CD4-positive, alpha-beta T cell (primary cell): ENCODE measurements around the gene SPECC1. TPM values are rescaled to one million over a fixed set of nuclear protein-coding genes. Genes with fewer than 3 reads are reported as not detected.

Experiments
- ATAC-seq: fragments of 200-7000 bp; cut with Tn5 transposase; one replicate; pipeline ENCODE4 v1.10.0; 2022; ENCODE audit warnings: mild to moderate bottlenecking; ENCODE audit not compliant: poor library complexity
- CTCF ChIA-PET: fragments of 350-600 bp; sonication (Branson Sonifier 250); formaldehyde crosslinking; loops from one replicate; lab custom pipeline; 2021; ENCODE audit warnings: antibody characterized with exemption, inconsistent platforms; lab: Charles Lee
- POLR2A ChIA-PET: fragments of 350-600 bp; sonication (Branson Sonifier 250); formaldehyde crosslinking; loops from one replicate; lab custom pipeline; 2021; ENCODE audit warnings: antibody characterized with exemption, inconsistent platforms; lab: Charles Lee
- DNase-seq, 14 experiments: peaks; one replicate each; pipeline ENCODE4 v3.0.0-alpha.2; 2013 to 2020; ENCODE audit warnings: mixed read lengths in 2 of 14
- H3K27ac ChIP-seq, 2 donors: one replicate each; pipeline versions ENCODE4 v1.5.1 to v1.7.0; 2013; ENCODE audit warnings: low read length in 2 of 2, low read depth in 1 of 2, mild to moderate bottlenecking in 1 of 2
- H3K27me3 ChIP-seq, 2 experiments: 1 replicate in 1 of 2; 2 replicates in 1 of 2; pipeline versions ENCODE4 v1.6.1 to v1.7.0; 2013; ENCODE audit warnings: low read length in 2 of 2, control low read depth in 1 of 2, mild to moderate bottlenecking in 1 of 2, moderate library complexity in 1 of 2; ENCODE audit not compliant: insufficient read depth in 2 of 2, control insufficient read depth in 1 of 2
- H3K36me3 ChIP-seq: one replicate; pipeline ENCODE4 v1.6.1; 2013; ENCODE audit warnings: low read length, control low read depth; ENCODE audit not compliant: insufficient read depth
- H3K4me1 ChIP-seq: one replicate; pipeline ENCODE4 v1.6.1; 2013; ENCODE audit warnings: low read length, control low read depth; ENCODE audit not compliant: insufficient read depth
- H3K4me3 ChIP-seq: one replicate; pipeline ENCODE4 v1.5.1; 2013; ENCODE audit warnings: mild to moderate bottlenecking, low read length, moderate library complexity
- H3K9me3 ChIP-seq, 2 experiments: 1 replicate in 1 of 2; 2 replicates in 1 of 2; pipeline versions ENCODE4 v1.6.1 to v1.7.0; 2013; ENCODE audit warnings: low read length in 2 of 2, mild to moderate bottlenecking in 2 of 2, control low read depth in 1 of 2, moderate library complexity in 1 of 2; ENCODE audit not compliant: control insufficient read depth in 1 of 2, insufficient read depth in 1 of 2
- H3K27ac Mint-ChIP-seq: one replicate; pipeline ENCODE4 v1.8.0; 2020; ENCODE audit warnings: mixed read lengths
- H3K27me3 Mint-ChIP-seq: one replicate; pipeline ENCODE4 v1.8.0; 2021; ENCODE audit warnings: mixed read lengths
- H3K36me3 Mint-ChIP-seq: one replicate; pipeline ENCODE4 v1.8.0; 2021; ENCODE audit warnings: low read depth, mixed read lengths
- H3K4me1 Mint-ChIP-seq: one replicate; pipeline ENCODE4 v1.8.0; 2021; ENCODE audit warnings: low read depth, mixed read lengths
- H3K4me3 Mint-ChIP-seq: one replicate; pipeline ENCODE4 v1.8.0; 2020; ENCODE audit warnings: mild to moderate bottlenecking, mixed read lengths
- H3K9me3 Mint-ChIP-seq: one replicate; pipeline ENCODE4 v1.8.0; 2020; ENCODE audit warnings: mixed read lengths
- CTCF ChIP-seq: fragments of 200-600 bp; IDR thresholded peaks from one replicate; pipeline ENCODE4 v1.8.0; 2022; ENCODE audit warnings: antibody characterized with exemption, mild to moderate bottlenecking
- intact Hi-C, 2 experiments: fragments of 100-400 bp; cut with DNase I in 1 of 2; cut with micrococcal nuclease in 1 of 2; formaldehyde crosslinking; loops; one replicate each; pipeline versions ENCODE4 v1.15.1 to v1.9.0; 2023 to 2025; cut with DNase I, micrococcal nuclease
- total RNA-seq, 174 experiments: library from RNA in 2 of 174; stranded (reverse) in 2 of 174; gene quantifications; one replicate each; pipeline ENCODE4 v1.2.3 and lab custom pipeline; 2021 to 2026

Gene SPECC1
- total RNA-seq, 2 experiments from 2014 or later = 4.3 to 4.4 TPM

- Mint-ChIP-seq H3K4me1 (no peaks in the 10 kb centered on the region), H3K9me3 (no peaks in the 10 kb centered on the region), H3K27ac (no peak overlapping the region), H3K27me3 (peaks cover 3% of the 10 kb centered on the region), H3K36me3 (no peaks in the 10 kb centered on the region), H3K4me3 (no peak overlapping the region)
- intact Hi-C loops = loop anchor here in 1 of 2 experiments (5.0 kb wide), 1 partner anchor 245 kb away; no protein-coding TSS in a partner anchor
- ATAC-seq (no peak), DNase-seq (no peak)
- H3K4me1 ChIP-seq = no peaks in the 10 kb centered on the region
- CTCF ChIA-PET = no interaction called here
- POLR2A ChIA-PET = no interaction called here
- H3K9me3 ChIP-seq = no peaks in the 10 kb centered on the region
- H3K27ac ChIP-seq = no peak overlapping the region
- H3K4me3 ChIP-seq = no peak overlapping the region
- H3K36me3 ChIP-seq = no peaks in the 10 kb centered on the region
- no peak for TF ChIP-seq CTCF
- no peaks in the 10 kb centered on the region for H3K27me3 ChIP-seq
These were observed 22.0 kb upstream of the SPECC1 start for GRCh38 chr17:19986941-19987861.

GRCh38 chr17:19987897-19988296, 21.3 kb upstream of the SPECC1 start:
- peaks cover 8% of the 10 kb centered on the region for H3K27me3 Mint-ChIP-seq
- no peaks in the 10 kb centered on the region for H3K9me3 Mint-ChIP-seq
- DNase-seq = no peak
- Histone ChIP-seq H3K27me3 (no peaks in the 10 kb centered on the region), H3K36me3 (no peaks in the 10 kb centered on the region), H3K4me3 (no peak overlapping the region), H3K4me1 (peaks cover 2% of the 10 kb centered on the region), H3K9me3 (no peaks in the 10 kb centered on the region), H3K27ac (no peak overlapping the region)
- intact Hi-C loops = loop anchor here in 1 of 2 experiments (5.0 kb wide), 1 partner anchor 244 kb away; no protein-coding TSS in a partner anchor
- no peak overlapping the region for H3K27ac Mint-ChIP-seq
- no peak for TF ChIP-seq CTCF
- ATAC-seq = no peak
- ChIA-PET CTCF (no interaction called here), POLR2A (no interaction called here)
- no peak overlapping the region for H3K4me3 Mint-ChIP-seq
- H3K4me1 Mint-ChIP-seq = peaks cover 4% of the 10 kb centered on the region
- no peaks in the 10 kb centered on the region for H3K36me3 Mint-ChIP-seq

GRCh38 chr17:19991252-19991885, 17.8 kb upstream of the SPECC1 start:
- no peaks in the 10 kb centered on the region for H3K27me3 ChIP-seq
- Mint-ChIP-seq H3K27me3 (peaks cover 9% of the 10 kb centered on the region), H3K27ac (no peak overlapping the region), H3K9me3 (no peaks in the 10 kb centered on the region), H3K4me3 (no peak overlapping the region), H3K4me1 (peaks cover 6% of the 10 kb centered on the region), H3K36me3 (no peaks in the 10 kb centered on the region)
- no peaks in the 10 kb centered on the region for H3K36me3 ChIP-seq
- ATAC-seq = no peak
- TF ChIP-seq CTCF = no peak
- H3K27ac ChIP-seq = no peak overlapping the region
- DNase-seq = no peak
- CTCF ChIA-PET = interaction anchor here (1.9 kb wide), 1 partner anchor 17 kb away, joined by 13 read pairs; the partner anchor contains the start of gene SPECC1
- peaks cover 5% of the 10 kb centered on the region for H3K4me1 ChIP-seq
- no peaks in the 10 kb centered on the region for H3K9me3 ChIP-seq
- POLR2A ChIA-PET = no interaction called here
- intact Hi-C loops = loop anchor here (5.0 to 10.0 kb wide), 3 partner anchors 321 to 1001 kb away; no protein-coding TSS in a partner anchor
- H3K4me3 ChIP-seq = no peak overlapping the region
